GM23248 (cell line): Measurements from ENCODE around the gene SLC1A2. TPM values are rescaled to one million over a fixed set of nuclear protein-coding genes. Genes with fewer than 3 reads are reported as not detected.

Experiments used
- DNase-seq: peaks from one replicate; pipeline ENCODE4 v3.0.0-alpha.2; 2015
- H2AFZ ChIP-seq: fragments of 200-600 bp; sonication (generic); 2 replicates; pipeline ENCODE4 v1.6.1; 2016; ENCODE audit warnings: antibody characterized with exemption
- H3F3A ChIP-seq: fragments of 200-600 bp; sonication (generic); 2 replicates; pipeline ENCODE4 v1.6.1; 2016; ENCODE audit warnings: mild to moderate bottlenecking, antibody characterized with exemption, mixed run types; ENCODE audit not compliant: insufficient read depth
- H3K27ac ChIP-seq: fragments of 200-600 bp; sonication (generic); 2 replicates; pipeline ENCODE4 v1.5.1; 2016; ENCODE audit warnings: mild to moderate bottlenecking
- H3K27me3 ChIP-seq: fragments of 200-600 bp; sonication (generic); replicated peaks from 2 replicates; pipeline ENCODE4 v1.6.1; 2016; ENCODE audit warnings: mild to moderate bottlenecking; ENCODE audit not compliant: insufficient read depth
- H3K36me3 ChIP-seq: fragments of 200-600 bp; sonication (generic); 2 replicates; pipeline ENCODE4 v1.6.1; 2016; ENCODE audit warnings: low read depth, mild to moderate bottlenecking
- H3K4me1 ChIP-seq: fragments of 200-600 bp; sonication (generic); 2 replicates; pipeline ENCODE4 v1.6.1; 2016; ENCODE audit warnings: mild to moderate bottlenecking; ENCODE audit not compliant: insufficient read depth
- H3K4me2 ChIP-seq: fragments of 200-600 bp; sonication (generic); one replicate; pipeline ENCODE4 v1.6.1; 2016; ENCODE audit warnings: mild to moderate bottlenecking; ENCODE audit not compliant: unreplicated experiment
- H3K4me3 ChIP-seq: fragments of 200-600 bp; sonication (generic); 2 replicates; pipeline ENCODE4 v1.5.1; 2016; ENCODE audit warnings: mild to moderate bottlenecking
- H3K79me2 ChIP-seq: fragments of 200-600 bp; sonication (generic); 2 replicates; pipeline ENCODE4 v1.6.1; 2016; ENCODE audit warnings: mild to moderate bottlenecking; ENCODE audit not compliant: insufficient read depth
- H3K9ac ChIP-seq: fragments of 200-600 bp; sonication (generic); 2 replicates; pipeline ENCODE4 v1.6.1; 2016; ENCODE audit warnings: mild to moderate bottlenecking
- H3K9me2 ChIP-seq: fragments of 200-600 bp; sonication (generic); 2 replicates; pipeline ENCODE4 v1.6.1; 2016; ENCODE audit warnings: mixed run types, mild to moderate bottlenecking, moderate library complexity; ENCODE audit not compliant: insufficient read depth
- H3K9me3 ChIP-seq: fragments of 200-600 bp; sonication (generic); one replicate; pipeline ENCODE4 v1.6.1; 2017; ENCODE audit warnings: low read depth
- H4K20me1 ChIP-seq: fragments of 200-600 bp; sonication (generic); 2 replicates; pipeline ENCODE4 v1.6.0; 2016; ENCODE audit not compliant: insufficient read depth
- EZH2 ChIP-seq: fragments of 200-600 bp; sonication (generic); IDR thresholded peaks from 2 replicates; pipeline ENCODE4 v1.6.1; 2018; ENCODE audit warnings: antibody characterized with exemption, mild to moderate bottlenecking; ENCODE audit not compliant: insufficient read depth, poor library complexity, severe bottlenecking
- EZH2phosphoT487 ChIP-seq: fragments of 200-600 bp; sonication (generic); IDR thresholded peaks from 2 replicates; pipeline ENCODE4 v1.6.1; 2018; ENCODE audit warnings: antibody characterized with exemption, moderate library complexity, mild to moderate bottlenecking, low read depth; ENCODE audit not compliant: insufficient read depth
- WGBS, 2 experiments: methylation state at CpG; one replicate each; pipeline ENCODE4 v1.1.6; 2015 to 2017; ENCODE audit warnings: low lambda C conversion rate in 2 of 2, low coverage in 1 of 2; ENCODE audit errors: missing lambda C conversion rate in 2 of 2; 5-methylcytosine and 5-hydroxymethylcytosine counted together
- in situ Hi-C: fragments of 300-500 bp; cut with MboI; formaldehyde crosslinking; loops from 2 replicates; pipeline ENCODE4 v1.15.0; 2020
- polyA plus RNA-seq: library from polyadenylated mRNA; unstranded; fragments of >200 nt; fragmentation: Nextera tagmentation; extraction: Ambion mirVana; gene quantifications from 2 replicates; pipeline ENCODE4 v1.2.1, GENCODE V29; 2016
- total RNA-seq: library from RNA; depleted of rRNA; stranded (reverse); fragments of >200 nt; shearing (Covaris generic); gene quantifications from 2 replicates; pipeline ENCODE4 v1.2.3, GENCODE V29; 2014

SLC1A2 gene
- total and polyA plus RNA-seq, 2 experiments from 2014 or later = 0.88 to 1.2 TPM

DNA sequence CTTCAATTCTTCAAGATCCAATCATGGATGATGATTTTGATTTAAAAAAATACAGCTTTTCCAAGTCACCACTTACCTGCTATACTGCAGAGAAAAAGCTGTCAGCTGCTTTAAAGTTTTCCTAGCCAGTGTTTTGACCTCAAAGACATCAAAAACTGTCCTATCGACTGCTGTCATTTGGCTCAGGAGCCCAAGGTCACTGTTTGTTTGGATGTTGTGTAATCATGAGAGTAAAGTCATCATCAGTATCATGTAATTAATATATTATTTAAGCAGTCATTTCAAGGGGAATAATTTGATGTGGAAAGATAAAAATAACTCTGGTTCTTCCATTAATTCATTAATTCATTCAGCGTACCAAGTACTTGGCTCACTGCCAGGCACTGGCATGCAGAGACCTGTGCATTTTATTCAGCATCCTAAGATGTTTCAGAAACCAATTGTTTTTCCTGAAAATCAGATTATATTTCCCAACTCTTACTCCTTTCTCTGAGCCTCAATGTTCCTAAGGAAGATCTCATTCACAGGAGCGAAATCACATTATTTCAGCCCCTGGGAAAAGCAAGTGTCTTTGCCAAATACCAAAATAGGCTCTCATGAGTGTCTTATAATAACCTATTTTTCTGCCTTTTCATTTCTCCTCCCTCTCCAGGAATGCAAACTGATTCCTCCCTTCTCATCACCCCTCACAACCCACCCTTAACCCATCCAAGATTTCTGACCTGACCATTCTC, 59.9 kb downstream of the SLC1A2 start:
- H3K36me3 ChIP-seq = no peaks in the 10 kb centered on the region
- H3K9me2 ChIP-seq = no peaks in the 10 kb centered on the region
- H3K4me3 ChIP-seq = no peak overlapping the region
- no peaks in the 10 kb centered on the region for H3K9me3 ChIP-seq
- H3K4me1 ChIP-seq = peaks cover 30% of the 10 kb centered on the region
- no peak for DNase-seq
- H2AFZ ChIP-seq = no peak overlapping the region
- H4K20me1 ChIP-seq = no peaks in the 10 kb centered on the region
- in situ Hi-C loops = no loop called here
- H3K27ac ChIP-seq = no peak overlapping the region
- TF ChIP-seq EZH2 = no peak
- no peak for TF ChIP-seq EZH2phosphoT487
- no peaks in the 10 kb centered on the region for H3K79me2 ChIP-seq
- H3K27me3 ChIP-seq = no peaks in the 10 kb centered on the region
- peaks cover 33% of the 10 kb centered on the region for H3F3A ChIP-seq
- no peak overlapping the region for H3K4me2 ChIP-seq
- 45 to 51% methylated on average over 3 of the region's 3 CpGs for WGBS, 2 experiments
- H3K9ac ChIP-seq = no peak overlapping the region

DNA sequence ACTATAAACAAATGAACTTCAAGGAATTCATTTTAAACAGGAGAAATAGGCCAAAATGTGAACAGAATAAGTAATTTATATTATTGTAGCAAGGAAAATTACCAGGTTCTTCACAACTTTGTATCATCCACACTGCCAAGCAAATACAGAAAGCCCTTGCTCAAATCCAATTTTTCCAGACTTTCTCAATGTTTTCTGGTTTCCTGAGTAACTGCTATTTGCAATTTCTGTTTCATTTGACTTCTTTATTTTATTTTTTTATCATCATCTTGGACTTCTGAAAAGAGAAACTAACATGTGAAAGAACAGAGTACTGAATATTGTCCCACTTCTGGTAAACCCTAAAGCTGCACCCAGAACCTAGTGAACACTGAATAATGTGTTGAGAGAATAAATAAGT, 61.0 kb downstream of the SLC1A2 start:
- no peaks in the 10 kb centered on the region for H4K20me1 ChIP-seq
- no peak overlapping the region for H2AFZ ChIP-seq
- H3K4me3 ChIP-seq = no peak overlapping the region
- no peak overlapping the region for H3K9ac ChIP-seq
- H3K9me2 ChIP-seq = no peaks in the 10 kb centered on the region
- in situ Hi-C loops = no loop called here
- peaks cover 24% of the 10 kb centered on the region for H3F3A ChIP-seq
- H3K4me1 ChIP-seq = peaks cover 25% of the 10 kb centered on the region
- H3K27ac ChIP-seq = no peak overlapping the region
- no peak for TF ChIP-seq EZH2
- TF ChIP-seq EZH2phosphoT487 = no peak
- DNase-seq = no peak
- no peak overlapping the region for H3K4me2 ChIP-seq
- H3K36me3 ChIP-seq = no peaks in the 10 kb centered on the region
- H3K79me2 ChIP-seq = no peaks in the 10 kb centered on the region
- no peaks in the 10 kb centered on the region for H3K27me3 ChIP-seq
- H3K9me3 ChIP-seq = no peaks in the 10 kb centered on the region

DNA sequence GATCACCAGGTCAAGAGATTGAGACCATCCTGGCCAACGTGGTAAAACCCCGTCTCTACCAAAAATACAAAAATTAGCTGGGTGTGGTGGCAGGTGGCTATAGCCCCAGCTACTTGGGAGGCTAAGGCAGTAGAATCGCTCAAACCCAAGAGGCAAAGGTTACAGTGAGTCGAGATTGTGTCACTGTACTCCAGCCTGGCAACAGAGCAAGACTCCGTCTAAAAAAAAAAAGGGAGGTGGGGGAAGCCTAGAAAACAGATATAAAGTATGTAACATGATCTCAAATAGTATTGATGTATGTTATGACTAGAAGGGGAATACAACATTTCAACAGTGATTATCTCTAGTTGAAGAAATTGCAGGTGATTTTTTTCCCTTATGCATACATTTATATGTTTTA, 61.4 kb downstream of the SLC1A2 start:
- TF ChIP-seq EZH2phosphoT487 = no peak
- no peak for TF ChIP-seq EZH2
- Histone ChIP-seq H3K9ac (no peak overlapping the region), H3K27me3 (no peaks in the 10 kb centered on the region), H3K4me1 (peaks cover 20% of the 10 kb centered on the region), H3K79me2 (no peaks in the 10 kb centered on the region), H3K36me3 (no peaks in the 10 kb centered on the region), H2AFZ (no peak overlapping the region), H4K20me1 (no peaks in the 10 kb centered on the region), H3K4me3 (no peak overlapping the region), H3K27ac (no peak overlapping the region), H3K9me2 (no peaks in the 10 kb centered on the region), H3K9me3 (no peaks in the 10 kb centered on the region), H3K4me2 (no peak overlapping the region), H3F3A (peaks cover 21% of the 10 kb centered on the region)
- peak; percentile 37 for DNase-seq
- in situ Hi-C loops = no loop called here
- WGBS, 2 experiments = 27 to 29% methylated on average over 5 of the region's 5 CpGs

DNA sequence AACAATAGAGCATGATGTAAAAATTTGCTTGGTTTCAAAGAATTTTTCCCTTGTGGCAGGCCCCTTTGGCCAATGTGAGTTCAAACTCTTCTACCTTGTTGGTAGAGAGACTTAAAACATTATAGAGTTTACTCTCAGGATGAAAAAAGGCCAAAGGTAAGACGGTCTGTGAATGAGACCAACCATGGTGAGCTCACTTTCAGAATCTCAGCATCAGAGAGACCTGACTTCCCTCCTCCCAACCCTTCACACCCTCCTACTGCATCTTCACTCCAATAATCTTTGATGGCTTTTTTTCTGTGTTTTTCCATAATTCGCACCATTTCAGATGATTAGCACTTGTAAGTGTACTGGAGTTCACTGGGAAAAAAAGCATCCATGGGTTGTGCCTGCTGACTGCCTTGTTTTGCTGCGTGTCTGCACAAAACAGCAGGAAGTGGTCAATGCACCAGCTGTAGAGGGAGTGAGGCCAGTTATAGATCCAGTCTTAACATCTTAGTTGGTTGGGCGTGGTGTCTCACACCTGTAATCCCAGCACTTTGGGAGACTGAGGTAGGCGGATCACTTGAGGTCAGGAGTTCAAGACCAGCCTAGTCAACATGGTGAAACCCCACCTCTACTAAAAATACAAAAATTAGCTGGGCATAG, 64.1 kb downstream of the SLC1A2 start:
- 96 to 99% methylated on average over 5 of the region's 5 CpGs for WGBS, 2 experiments

More for the DNA sequence above, 64.1 kb downstream of the SLC1A2 start:
- TF ChIP-seq EZH2phosphoT487 (no peak), EZH2 (no peak)
- Histone ChIP-seq H2AFZ (peak overlapping the region; percentile 58), H3K36me3 (no peaks in the 10 kb centered on the region), H3K27ac (peak overlapping the region; percentile 52), H3K4me2 (peak overlapping the region; percentile 79), H3K79me2 (no peaks in the 10 kb centered on the region), H4K20me1 (no peaks in the 10 kb centered on the region), H3K4me3 (0 out of 2 replicates have a peak overlapping the region, but pooled peaks have one; percentile 20), H3K27me3 (no peaks in the 10 kb centered on the region), H3K4me1 (peaks cover 29% of the 10 kb centered on the region), H3K9me2 (no peaks in the 10 kb centered on the region), H3K9me3 (no peaks in the 10 kb centered on the region), H3F3A (peaks cover 31% of the 10 kb centered on the region), H3K9ac (no peak overlapping the region)
- in situ Hi-C loops = no loop called here
- DNase-seq = no peak
